ENCODE data around the gene TBCEL.

DNA sequence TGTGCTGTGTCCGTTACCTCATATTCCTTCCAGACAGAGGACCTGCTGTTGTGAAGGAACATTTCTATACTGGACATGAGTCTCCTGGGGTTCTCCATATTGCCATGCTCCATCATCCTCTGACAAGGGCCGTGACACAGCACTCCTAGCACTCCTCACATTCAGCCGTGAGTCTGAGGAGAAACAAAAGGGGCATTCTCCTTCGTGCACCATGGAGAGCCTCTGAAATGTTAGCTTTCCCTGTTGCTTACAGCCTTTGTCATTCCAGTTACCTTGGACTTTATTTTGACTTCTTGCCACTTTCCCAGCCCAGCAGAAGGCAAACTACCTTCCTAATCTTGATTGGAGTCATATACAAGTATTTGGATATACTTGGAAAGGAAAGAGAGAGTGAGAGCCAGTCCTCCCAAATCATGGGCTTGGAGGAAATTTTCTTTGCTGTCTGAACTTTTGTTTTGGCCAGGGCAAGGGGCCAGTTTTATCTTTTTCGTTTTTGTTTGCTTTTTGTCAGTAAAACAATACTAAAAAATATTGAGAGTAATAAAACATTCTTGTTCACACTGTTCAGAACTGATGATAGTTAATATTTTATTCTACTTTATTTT is 48.0 kb downstream of the TBCEL start:
- TF ChIP-seq CTCF (IDR thresholded peaks at IDR 0.05; ENCODE audit: insufficient read depth, low read length) (no peak), POLR2AphosphoS5 (IDR thresholded peaks at IDR 0.05; ENCODE audit: low read depth) (no peak), REST (IDR thresholded peaks at IDR 0.05; ENCODE audit: insufficient replicate concordance, low read depth) (no peak), SPI1 (IDR thresholded peaks at IDR 0.05; ENCODE audit: borderline replicate concordance, low read depth) (no peak)
